IPS-18c (cell line): Measurements from ENCODE around the gene SLC7A9.
"Not testable (repeated sequence)": the region's sequence is repeated elsewhere in the genome, so short reads cannot be mapped to it uniquely, and the experiment has no call there.

Source experiments
- H3K4me3 ChIP-seq: 2 replicates; pipeline ENCODE4 v1.7.0; 2013; ENCODE audit warnings: low read depth, mild to moderate bottlenecking, low read length, moderate library complexity; ENCODE audit not compliant: insufficient read depth
- H3K9me3 ChIP-seq: one replicate; pipeline ENCODE4 v1.6.1; 2013; ENCODE audit warnings: mild to moderate bottlenecking, low read length, moderate library complexity; ENCODE audit not compliant: control insufficient read depth, insufficient read depth

Gene SLC7A9

GRCh38 chr19:32789429-32789828, 80.1 kb downstream of the SLC7A9 start:
- Histone ChIP-seq H3K4me3 (no peak overlapping the region), H3K9me3 (no peaks in the 10 kb centered on the region)

- not testable (repeated sequence) for H3K4me3 ChIP-seq, H3K9me3 ChIP-seq
Measured at GRCh38 chr19:32787895-32788294, 81.7 kb downstream of the SLC7A9 start.

- H3K4me3 ChIP-seq, H3K9me3 ChIP-seq: not testable (repeated sequence)
Measured at GRCh38 chr19:32787161-32787813, 82.3 kb downstream of the SLC7A9 start.

GRCh38 chr19:32782089-32782488, 87.5 kb downstream of the SLC7A9 start:
- H3K4me3 ChIP-seq, H3K9me3 ChIP-seq: not testable (repeated sequence)

DNA sequence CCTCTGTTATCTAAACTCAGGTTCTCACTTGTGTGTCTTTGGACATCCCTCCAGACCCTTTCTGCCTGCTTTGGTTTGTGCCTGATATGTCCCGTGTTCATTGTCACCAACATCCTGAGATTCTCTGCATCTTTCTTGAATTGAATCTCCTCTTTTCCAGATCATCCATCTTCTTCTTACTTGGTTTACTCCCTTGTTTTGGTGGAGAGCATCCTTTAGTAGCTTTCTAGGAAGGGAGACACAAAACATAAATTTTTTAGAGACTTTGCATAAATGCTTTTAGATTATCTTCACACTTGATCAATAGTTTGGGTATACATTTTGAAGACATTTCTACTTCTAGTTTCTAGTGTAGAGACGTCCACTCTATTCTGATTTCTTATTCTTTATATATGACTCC, 88.3 kb downstream of the SLC7A9 start:
- no peak overlapping the region for H3K4me3 ChIP-seq
- no peaks in the 10 kb centered on the region for H3K9me3 ChIP-seq
